AML-193 (cell line): Measurements from ENCODE around the gene TBCA.
"Not testable (repeated sequence)": the region's sequence is repeated elsewhere in the genome, so short reads cannot be mapped to it uniquely, and the experiment has no call there.

Experiments used
- DNase-seq, 2 experiments: peaks; one replicate each; lab custom pipeline; 2025; lab: John Stamatoyannopoulos, UW

The TBCA gene

DNA sequence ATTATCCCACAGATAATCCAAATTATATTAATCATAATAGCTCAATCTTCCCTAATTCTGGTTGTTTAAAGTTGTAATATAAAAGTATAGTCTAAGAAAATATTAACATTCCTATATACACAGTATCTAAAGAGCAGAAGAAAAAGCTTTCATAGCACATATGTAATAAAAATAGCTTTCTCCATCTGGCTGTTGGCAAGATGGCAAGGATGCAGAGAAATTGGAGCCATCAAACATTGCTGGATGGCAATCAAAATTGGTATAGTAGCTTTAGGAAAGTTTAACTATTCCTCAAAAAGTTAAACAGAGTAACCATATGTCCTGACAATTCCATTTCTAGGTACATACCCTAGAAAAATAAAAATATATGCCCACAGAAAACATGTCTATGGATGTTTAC is 66.8 kb downstream of the TBCA start:
- no peak for DNase-seq

DNA sequence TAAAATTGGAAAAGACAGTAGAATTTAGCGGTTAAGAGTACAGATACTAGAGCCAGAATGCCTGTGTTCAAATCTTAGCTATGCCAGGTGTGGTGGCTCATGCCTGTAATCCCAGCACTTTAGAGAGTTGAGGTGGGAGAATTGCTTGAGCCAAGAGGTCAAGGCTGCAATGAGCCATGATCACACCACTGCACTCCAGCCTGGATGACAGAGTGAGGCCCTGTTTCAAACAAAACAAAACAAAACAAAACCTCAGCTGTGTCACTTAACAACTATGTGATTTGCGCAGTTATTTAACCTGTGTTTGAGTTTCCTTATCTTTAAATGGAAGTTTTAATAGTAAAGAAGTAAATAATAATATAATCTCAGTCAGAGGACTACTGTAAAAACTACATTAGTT is 68.3 kb downstream of the TBCA start:
- DNase-seq = no peak

DNA sequence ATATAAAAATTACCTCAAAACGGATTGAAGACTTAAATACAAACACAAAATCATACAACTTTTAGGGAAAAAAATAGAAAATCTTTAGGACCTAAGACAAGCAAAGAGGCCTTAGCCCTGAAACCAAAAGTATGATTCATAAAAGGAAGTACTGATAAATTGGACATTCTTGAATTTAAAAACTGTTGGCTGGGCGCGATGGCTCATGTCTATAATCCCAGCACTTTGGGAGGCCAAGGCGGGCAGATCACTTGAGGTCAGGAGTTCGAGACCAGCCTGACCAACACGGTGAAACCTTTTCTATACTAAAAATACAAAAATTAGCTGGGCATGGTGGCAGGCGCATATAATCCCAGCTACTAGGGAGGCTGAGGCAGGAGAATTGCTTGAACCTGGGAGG is 76.6 kb downstream of the TBCA start:
- not testable (repeated sequence) for DNase-seq

- DNase-seq = no peak
Measured at GRCh38 chr5:77698920-77699319, 77.2 kb downstream of the TBCA start.

DNA sequence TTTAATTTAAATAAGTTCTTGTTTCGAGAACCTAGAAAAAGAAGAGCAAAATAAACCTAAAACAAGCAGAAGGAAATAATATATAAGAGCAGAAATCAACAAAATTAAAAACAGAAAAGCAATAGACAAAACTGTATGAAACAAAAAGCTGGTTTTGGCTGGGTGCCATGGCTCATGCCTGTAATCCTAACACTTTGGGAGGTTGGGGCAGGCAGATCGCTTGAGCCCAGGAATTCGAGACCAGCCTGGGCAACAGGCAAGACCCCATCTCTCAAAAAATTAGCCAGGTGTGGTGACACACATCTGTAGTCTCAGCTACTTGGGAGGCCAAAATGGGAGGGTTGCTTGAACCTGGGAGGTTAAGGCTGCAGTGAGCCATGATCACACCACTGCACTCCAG is 78.4 kb downstream of the TBCA start:
- DNase-seq = no peak

DNA sequence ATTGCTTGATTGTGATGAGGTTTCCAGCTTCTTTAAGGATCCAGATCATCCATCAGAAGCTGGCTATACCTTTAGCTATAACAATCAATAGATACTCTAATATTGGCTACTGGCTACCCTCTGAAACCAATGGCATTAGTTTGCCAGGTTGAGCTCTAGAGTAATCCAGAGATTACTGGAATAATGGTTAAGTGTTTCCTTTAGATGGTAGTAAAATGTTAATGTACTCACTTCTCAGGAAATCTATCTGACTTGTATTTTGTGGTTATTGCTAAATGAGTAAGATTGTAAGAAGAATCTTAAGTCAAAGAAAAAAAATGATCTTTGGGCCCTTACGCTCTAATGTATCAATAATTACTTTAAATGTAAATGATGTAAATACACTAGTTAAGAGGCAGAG is 80.0 kb downstream of the TBCA start:
- no peak for DNase-seq

DNA sequence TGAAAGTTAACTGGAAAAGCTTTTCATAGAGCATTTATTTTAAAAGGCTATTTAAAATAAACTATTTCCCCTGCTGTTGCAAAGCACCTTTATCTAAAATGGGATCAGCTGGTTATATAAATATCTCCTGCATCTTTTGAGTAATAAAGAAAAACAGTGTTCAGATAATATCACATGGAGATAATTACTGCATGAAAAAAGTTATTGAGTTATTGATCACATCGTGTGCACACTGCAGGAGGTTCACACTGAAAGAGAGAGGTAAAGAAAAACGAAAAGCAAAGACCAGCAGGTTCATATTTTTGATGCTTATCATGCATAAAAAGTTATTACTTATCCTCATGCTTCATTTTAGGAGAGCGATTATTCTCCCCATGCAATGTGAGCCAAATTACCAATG is 82.2 kb downstream of the TBCA start:
- DNase-seq = no peak

- no peak for DNase-seq
Measured at GRCh38 chr5:77683171-77683732, 92.9 kb downstream of the TBCA start.

DNA sequence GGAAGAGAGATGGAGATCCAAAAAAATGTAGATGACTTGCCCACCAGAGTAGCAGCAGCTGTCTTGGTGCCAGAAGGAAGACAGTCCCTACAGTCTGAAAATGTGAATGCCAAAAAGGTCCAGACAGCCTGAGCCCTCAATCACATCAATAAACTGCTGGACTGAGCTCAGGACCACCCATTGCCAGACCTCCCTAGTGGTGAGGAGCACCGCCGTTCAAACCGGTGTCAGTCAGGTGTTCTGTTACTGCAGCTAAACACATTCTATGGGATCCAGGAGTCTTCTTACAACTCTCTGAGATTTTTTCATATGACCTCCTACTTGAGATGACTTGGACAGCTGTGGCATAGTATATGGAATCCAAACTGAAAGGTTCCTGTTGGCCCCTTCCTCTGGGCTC is 105.6 kb downstream of the TBCA start:
- no peak for DNase-seq

GRCh38 chr5:77669677-77670076 is 106.5 kb downstream of the TBCA start:
- DNase-seq = no peak

DNA sequence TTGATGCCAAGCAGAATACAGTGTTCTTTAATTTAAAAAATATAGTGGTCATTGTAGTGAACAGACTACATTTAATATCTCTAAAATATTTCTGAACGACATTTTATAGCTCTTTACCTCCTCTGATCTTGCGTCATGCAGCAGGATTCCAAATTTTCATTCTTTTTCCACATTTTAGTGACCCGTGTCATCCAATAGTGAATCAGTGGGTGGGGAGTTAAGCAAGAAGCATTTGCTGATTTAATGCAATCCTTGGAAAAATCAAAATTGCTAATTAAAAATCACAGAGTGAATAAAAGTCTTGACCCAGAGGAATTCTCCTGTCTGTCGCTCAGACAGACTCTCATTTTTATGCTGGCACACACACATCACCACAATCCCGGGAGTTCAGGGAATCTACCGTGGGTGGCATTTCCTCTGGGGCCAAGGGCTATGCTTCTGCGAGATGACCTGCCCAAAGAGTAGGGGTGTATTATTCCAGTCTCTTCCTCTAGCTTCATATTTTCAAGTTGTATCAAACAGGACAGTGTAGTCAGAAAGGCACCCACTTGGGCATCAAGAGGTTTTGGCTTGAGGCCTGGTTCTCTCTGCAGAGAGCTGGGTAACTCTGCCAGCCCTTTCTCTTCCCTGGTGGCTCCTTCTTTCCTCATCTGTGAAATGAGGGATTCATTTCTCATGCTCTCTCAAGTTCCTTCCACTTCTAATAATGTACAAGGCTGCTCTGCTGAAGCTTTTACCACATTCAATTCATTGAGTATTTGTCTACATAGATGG is 112.9 kb downstream of the TBCA start:
- no peak for DNase-seq

DNA sequence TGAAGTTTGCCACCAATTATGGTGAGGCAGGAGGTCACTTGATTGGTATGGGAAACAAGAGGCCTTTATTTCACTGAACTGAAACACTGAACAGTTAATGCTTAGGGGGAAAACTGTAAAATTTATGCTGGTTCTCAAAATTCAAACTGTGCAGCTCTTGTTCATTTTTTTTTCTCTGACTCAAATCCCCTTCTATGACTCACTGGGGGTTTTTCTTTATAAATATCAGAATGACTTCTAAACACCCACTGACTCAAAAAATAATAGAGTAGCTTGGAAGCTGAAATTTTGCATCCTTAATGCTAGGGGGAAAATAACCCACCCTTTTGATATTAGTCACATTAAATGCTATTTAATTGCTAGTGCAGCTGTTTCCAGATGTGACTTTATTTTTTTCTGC is 113.5 kb downstream of the TBCA start:
- no peak for DNase-seq

- DNase-seq = no peak
Measured at GRCh38 chr5:77658662-77659061, 117.5 kb downstream of the TBCA start.

GRCh38 chr5:77651343-77651742 is 124.8 kb downstream of the TBCA start:
- DNase-seq = no peak

DNA sequence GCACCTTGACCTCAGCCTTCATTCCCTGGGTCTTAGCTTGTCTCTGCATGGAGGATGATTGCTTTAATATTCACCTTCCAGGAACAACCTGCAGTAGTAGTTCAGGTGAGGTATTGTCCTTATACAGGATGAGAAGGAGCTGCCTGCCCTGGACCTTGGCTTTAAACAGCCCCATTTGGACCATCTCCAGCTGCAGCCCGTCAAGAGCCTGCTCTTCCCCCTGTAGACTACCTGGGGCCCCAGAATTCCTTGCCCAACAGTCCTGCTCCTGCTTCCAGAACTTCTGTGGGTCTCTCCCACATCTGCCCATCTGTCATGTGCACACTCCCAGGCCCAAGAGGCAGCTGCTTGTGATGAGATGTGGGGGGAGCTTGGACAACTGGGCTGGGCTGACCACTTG is 125.5 kb downstream of the TBCA start:
- no peak for DNase-seq

DNA sequence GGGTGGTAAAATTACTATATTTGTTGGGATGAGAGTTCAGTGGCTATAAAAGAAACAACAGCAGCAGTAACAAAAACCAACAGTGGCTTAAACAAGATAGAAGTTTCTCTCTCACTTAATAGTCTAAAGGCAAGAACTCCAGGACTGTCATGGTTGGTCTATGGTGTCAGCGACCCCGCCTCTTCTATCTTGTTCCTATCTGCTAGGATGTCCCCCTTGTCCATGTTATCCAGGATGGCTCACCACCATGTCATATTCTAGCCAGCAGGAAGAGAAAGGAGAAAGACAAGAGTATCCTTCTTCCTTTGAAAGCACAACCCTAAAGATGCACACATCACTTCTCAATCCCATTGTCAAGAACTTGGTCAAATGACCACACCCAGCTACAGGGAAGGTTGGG is 126.4 kb downstream of the TBCA start:
- no peak for DNase-seq

GRCh38 chr5:77645995-77646639 is 130.0 kb downstream of the TBCA start:
- DNase-seq = no peak

GRCh38 chr5:77645158-77645994 is 130.8 kb downstream of the TBCA start:
- no peak for DNase-seq

GRCh38 chr5:77644371-77645157 is 131.6 kb downstream of the TBCA start:
- no peak for DNase-seq

GRCh38 chr5:77643654-77644370 is 132.3 kb downstream of the TBCA start:
- no peak for DNase-seq
